BLaER1 (cell line): ENCODE results near the gene PHLPP1.

ENCODE experiments used
- H3K27ac ChIP-seq: shearing (Covaris generic); formaldehyde crosslinking; 2 replicates; pipeline ENCODE4 v1.8.1; 2022
- H3K27me3 ChIP-seq: shearing (Covaris generic); formaldehyde crosslinking; 2 replicates; pipeline ENCODE4 v1.8.1; 2022
- H3K36me3 ChIP-seq: shearing (Covaris generic); formaldehyde crosslinking; 2 replicates; pipeline ENCODE4 v1.8.1; 2022
- H3K4me1 ChIP-seq: shearing (Covaris generic); formaldehyde crosslinking; 2 replicates; pipeline ENCODE4 v1.8.1; 2022
- H3K4me2 ChIP-seq: shearing (Covaris generic); formaldehyde crosslinking; 2 replicates; pipeline ENCODE4 v1.8.1; 2022
- H3K4me3 ChIP-seq: shearing (Covaris generic); formaldehyde crosslinking; 2 replicates; pipeline ENCODE4 v1.8.1; 2022
- H3K9ac ChIP-seq: shearing (Covaris generic); formaldehyde crosslinking; 2 replicates; pipeline ENCODE4 v1.8.1; 2022
- H3K9me3 ChIP-seq: shearing (Covaris generic); formaldehyde crosslinking; 2 replicates; pipeline ENCODE4 v1.8.1; 2022
- H4K20me1 ChIP-seq: shearing (Covaris generic); formaldehyde crosslinking; 2 replicates; pipeline ENCODE4 v1.8.1; 2022
- Cebpa-rat ChIP-seq: shearing (Covaris generic); IDR thresholded peaks from 2 replicates; pipeline ENCODE4 v1.8.1; 2022

The PHLPP1 gene

DNA sequence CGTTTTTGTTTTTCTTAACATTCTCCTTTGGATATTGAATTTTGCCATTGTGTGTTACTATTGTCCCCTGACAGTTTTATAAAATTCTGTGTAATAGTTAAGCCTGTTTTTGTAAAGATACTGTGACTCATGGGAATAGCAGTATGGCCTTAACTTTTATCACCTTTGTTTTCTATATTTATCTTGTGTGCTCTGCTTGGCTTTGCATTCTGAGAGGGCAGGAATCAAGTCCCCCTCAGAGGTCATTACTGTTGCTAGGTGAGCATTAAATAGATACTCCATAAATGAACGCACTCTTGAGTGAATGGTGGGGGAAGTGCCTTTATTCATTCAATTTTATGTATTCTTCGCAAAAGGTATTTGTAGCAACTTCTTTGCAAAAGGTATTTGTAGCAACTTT, 160.0 kb downstream of the PHLPP1 start:
- Histone ChIP-seq H3K27me3 (no peaks in the 10 kb centered on the region), H3K27ac (no peak overlapping the region), H3K4me1 (no peaks in the 10 kb centered on the region), H4K20me1 (0 out of 2 replicates have a peak, but pooled peaks cover 22% of the 10 kb centered on the region), H3K9ac (no peak overlapping the region), H3K4me3 (no peak overlapping the region), H3K36me3 (peaks cover 32% of the 10 kb centered on the region), H3K9me3 (no peaks in the 10 kb centered on the region), H3K4me2 (no peak overlapping the region)
- no peak for TF ChIP-seq Cebpa-rat

DNA sequence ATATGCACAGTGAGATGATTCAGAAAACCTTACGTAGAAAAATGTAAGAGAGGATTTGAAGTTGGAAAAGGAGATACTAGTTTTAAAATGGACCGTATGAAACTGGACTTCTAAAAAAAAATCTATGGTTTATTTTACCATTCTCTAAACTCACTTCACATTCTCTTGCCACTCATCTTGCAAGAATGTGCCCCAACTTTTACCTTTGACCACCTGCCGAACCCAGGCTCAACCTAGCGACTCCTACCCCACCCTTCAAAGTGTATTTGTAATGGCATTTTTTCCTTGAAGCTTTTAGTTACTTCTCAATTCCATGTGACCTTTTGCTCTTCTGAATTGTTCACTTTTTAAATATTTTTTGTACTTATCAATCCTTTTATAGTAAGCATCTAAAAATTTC, 160.8 kb downstream of the PHLPP1 start:
- H3K4me2 ChIP-seq = no peak overlapping the region
- 0 out of 2 replicates have a peak, but pooled peaks cover 22% of the 10 kb centered on the region for H4K20me1 ChIP-seq
- no peak overlapping the region for H3K9ac ChIP-seq

DNA sequence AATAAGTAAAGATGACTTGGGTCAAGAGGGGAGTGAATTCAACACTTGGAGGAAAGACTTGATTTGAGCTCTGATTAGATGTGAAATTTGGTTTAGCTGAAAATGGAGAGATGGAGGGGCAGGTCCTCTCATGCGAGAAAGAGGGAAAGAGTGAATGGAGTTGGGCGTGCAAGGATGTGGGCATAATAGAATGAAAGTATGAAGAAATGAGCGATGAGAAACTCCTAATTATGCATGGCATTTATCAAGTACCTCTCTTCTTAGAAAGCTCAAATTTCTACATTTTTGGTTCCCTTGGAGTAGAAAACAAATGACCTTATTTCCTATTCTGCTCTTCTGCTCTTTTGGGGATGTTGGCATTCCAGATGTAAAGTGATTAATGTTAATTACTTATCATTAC, 161.5 kb downstream of the PHLPP1 start:
- H3K4me1 ChIP-seq = no peaks in the 10 kb centered on the region
- no peak overlapping the region for H3K27ac ChIP-seq
- no peak for TF ChIP-seq Cebpa-rat
- H3K9ac ChIP-seq = no peak overlapping the region
- H3K4me2 ChIP-seq = no peak overlapping the region
- no peaks in the 10 kb centered on the region for H3K27me3 ChIP-seq
- H3K9me3 ChIP-seq = no peaks in the 10 kb centered on the region
- H4K20me1 ChIP-seq = 0 out of 2 replicates have a peak, but pooled peaks cover 22% of the 10 kb centered on the region
- H3K4me3 ChIP-seq = no peak overlapping the region
- peaks cover 34% of the 10 kb centered on the region for H3K36me3 ChIP-seq

More for the DNA sequence above, 160.8 kb downstream of the PHLPP1 start:
- no peak overlapping the region for H3K27ac ChIP-seq
- no peaks in the 10 kb centered on the region for H3K9me3 ChIP-seq
- H3K4me3 ChIP-seq = no peak overlapping the region
- H3K4me1 ChIP-seq = no peaks in the 10 kb centered on the region
- H3K36me3 ChIP-seq = peaks cover 36% of the 10 kb centered on the region
- H3K27me3 ChIP-seq = no peaks in the 10 kb centered on the region
- no peak for TF ChIP-seq Cebpa-rat

DNA sequence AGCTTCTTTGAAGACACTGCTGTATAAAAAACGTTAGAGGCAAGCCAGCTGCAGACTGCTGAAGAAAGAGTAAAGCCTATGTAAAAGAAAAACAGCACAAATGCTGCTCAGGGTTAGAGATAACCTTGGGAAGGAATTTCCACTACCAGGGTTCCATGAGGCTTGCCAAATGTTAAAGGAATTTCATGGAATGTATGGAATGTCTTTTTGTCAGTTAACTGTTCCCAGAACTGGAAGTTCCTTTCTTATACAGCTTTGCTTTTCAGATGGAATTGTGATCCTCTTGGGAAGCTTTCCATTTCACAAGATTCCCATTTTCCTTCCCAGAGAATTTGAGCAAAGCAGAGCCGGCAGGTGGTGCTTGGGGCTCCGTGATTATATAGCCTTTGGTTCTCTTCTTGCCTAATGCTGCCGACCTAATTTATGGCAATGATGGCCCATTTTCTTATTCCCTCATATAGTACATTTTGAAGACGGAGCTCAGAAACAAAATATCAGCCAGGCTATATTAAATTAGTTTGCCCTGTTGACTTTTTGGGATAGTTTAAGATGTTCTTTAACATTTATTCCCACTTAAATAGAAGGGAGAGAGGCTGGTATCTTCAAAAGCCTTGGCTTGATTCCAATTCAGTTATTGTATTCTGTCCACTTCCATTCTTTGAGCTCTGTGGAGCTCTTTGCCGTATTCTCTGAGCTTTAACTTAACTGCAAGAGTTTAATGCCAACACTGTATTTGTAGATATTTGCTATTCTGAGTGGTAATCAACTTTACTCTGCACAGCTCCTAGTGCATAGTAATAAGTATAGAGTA, 162.3 kb downstream of the PHLPP1 start:
- no peak overlapping the region for H3K9ac ChIP-seq
- H3K27ac ChIP-seq = no peak overlapping the region
- no peaks in the 10 kb centered on the region for H3K4me1 ChIP-seq
- no peak for TF ChIP-seq Cebpa-rat
- no peaks in the 10 kb centered on the region for H3K27me3 ChIP-seq
- H3K4me3 ChIP-seq = no peak overlapping the region
- H3K4me2 ChIP-seq = no peak overlapping the region
- no peaks in the 10 kb centered on the region for H3K9me3 ChIP-seq
- H4K20me1 ChIP-seq = 0 out of 2 replicates have a peak, but pooled peaks cover 22% of the 10 kb centered on the region
- H3K36me3 ChIP-seq = peaks cover 35% of the 10 kb centered on the region

DNA sequence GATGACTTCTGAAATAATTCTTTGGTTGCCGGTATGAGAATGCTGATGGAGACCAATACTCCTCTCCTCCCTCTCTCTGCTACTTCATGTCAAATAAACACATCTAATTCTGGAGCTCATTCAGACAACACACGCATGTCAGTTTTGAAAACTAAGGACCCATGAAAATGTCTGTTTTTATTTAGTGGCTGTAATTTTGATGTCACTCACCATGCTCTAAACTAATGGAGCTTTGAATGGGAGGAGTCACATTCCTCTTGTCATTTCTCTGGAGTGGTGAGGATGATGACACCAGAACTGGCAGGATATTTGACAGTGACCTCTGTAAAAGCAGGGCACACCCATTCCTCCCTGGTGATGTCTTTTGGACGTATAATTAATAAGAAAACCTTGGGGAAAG, 163.0 kb downstream of the PHLPP1 start:
- no peak for TF ChIP-seq Cebpa-rat
- H3K9ac ChIP-seq = no peak overlapping the region
- H3K4me2 ChIP-seq = no peak overlapping the region
- no peaks in the 10 kb centered on the region for H3K4me1 ChIP-seq
- H3K4me3 ChIP-seq = no peak overlapping the region
- no peaks in the 10 kb centered on the region for H3K9me3 ChIP-seq
- H3K36me3 ChIP-seq = peaks cover 35% of the 10 kb centered on the region
- H4K20me1 ChIP-seq = 0 out of 2 replicates have a peak, but pooled peaks cover 22% of the 10 kb centered on the region
- no peak overlapping the region for H3K27ac ChIP-seq
- no peaks in the 10 kb centered on the region for H3K27me3 ChIP-seq

DNA sequence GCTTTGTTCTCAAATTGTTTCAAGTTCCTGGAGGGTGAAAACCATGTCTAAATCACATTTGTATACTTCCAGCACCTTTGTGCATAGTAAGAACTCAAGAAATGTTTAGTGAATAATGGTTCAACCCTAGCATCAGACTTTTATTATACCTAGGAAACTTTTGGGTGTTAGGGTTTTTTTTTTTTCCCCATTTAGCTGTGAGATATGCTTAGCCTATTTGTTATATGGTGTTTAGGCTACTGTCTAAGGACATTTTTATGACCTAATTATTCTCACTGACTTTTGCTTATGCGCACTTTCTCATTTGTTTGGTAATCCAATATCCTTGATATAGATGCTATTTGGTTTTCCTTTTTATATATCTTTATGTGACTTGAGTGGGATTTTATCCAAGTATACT, 164.7 kb downstream of the PHLPP1 start:
- H3K9ac ChIP-seq = no peak overlapping the region
- H3K27ac ChIP-seq = no peak overlapping the region
- H3K4me2 ChIP-seq = no peak overlapping the region
- no peak for TF ChIP-seq Cebpa-rat
- no peaks in the 10 kb centered on the region for H3K9me3 ChIP-seq
- H3K36me3 ChIP-seq = peaks cover 23% of the 10 kb centered on the region
- no peak overlapping the region for H3K4me3 ChIP-seq
- H3K4me1 ChIP-seq = no peaks in the 10 kb centered on the region
- H3K27me3 ChIP-seq = no peaks in the 10 kb centered on the region
- 0 out of 2 replicates have a peak, but pooled peaks cover 21% of the 10 kb centered on the region for H4K20me1 ChIP-seq

DNA sequence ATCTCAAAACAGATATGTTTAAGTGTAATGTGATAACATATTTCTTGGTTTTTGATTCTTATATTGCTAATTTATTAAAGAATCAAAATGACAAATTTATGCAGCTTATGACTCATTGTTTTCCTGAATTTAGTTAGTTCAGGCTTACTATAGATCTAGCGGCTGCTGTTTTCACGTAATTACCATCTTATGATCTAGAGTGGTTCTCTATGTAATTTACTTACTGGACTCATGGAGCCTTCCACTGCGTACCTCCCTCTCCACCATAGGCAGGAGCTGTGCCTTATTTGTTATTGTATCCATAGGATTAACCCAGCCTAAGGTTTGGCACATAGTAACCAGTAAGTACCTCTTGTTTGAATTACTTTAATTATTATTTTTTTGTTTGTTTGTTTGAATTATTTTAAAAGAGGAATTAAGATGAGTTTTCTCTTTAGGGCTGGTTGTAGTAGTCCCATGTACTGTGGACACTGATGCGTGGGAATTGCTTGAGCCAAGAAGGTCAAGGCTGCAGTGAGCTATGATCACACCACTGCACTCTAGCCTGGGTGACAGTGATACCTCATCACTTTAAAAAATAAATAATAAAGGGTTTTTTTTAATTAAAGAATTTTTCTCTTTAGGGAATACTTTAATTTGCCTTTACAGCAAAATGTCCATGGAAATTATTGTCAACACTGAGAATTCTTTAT, 165.5 kb downstream of the PHLPP1 start:
- no peak overlapping the region for H3K27ac ChIP-seq
- no peak overlapping the region for H3K4me3 ChIP-seq
- H3K4me1 ChIP-seq = no peaks in the 10 kb centered on the region
- H4K20me1 ChIP-seq = 0 out of 2 replicates have a peak, but pooled peaks cover 15% of the 10 kb centered on the region
- no peak overlapping the region for H3K4me2 ChIP-seq
- H3K27me3 ChIP-seq = no peaks in the 10 kb centered on the region
- TF ChIP-seq Cebpa-rat = no peak
- no peaks in the 10 kb centered on the region for H3K9me3 ChIP-seq
- H3K9ac ChIP-seq = no peak overlapping the region
- peaks cover 24% of the 10 kb centered on the region for H3K36me3 ChIP-seq

DNA sequence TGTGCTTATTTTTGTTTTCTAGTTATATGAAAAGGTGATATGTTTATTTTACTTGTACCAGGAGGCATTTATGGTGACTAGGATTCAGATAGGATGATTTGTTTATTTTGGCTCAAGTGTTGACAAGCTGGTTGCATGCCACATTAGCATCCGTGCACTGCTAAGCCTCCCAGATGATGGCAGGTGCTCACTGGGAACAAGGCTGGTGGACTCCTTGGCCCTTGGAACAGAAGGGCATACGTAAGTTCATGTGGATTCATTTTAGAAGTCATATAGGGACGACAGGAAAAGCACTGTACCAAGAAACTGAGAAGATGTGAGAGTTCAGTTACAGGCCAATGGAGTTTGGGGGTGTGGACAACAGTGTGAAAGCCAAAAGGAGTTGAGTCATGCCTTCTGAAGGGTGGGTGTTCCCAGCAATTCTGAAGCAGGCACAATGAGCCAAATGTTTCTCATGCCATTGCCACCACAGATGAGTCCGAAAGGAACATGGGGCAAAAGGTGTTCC, 166.2 kb downstream of the PHLPP1 start:
- H3K4me3 ChIP-seq = no peak overlapping the region
- no peaks in the 10 kb centered on the region for H3K4me1 ChIP-seq
- H3K27ac ChIP-seq = no peak overlapping the region
- H3K9me3 ChIP-seq = no peaks in the 10 kb centered on the region
- no peak overlapping the region for H3K9ac ChIP-seq
- no peak for TF ChIP-seq Cebpa-rat
- no peaks in the 10 kb centered on the region for H3K27me3 ChIP-seq
- 0 out of 2 replicates have a peak, but pooled peaks cover 14% of the 10 kb centered on the region for H4K20me1 ChIP-seq
- peaks cover 28% of the 10 kb centered on the region for H3K36me3 ChIP-seq
- no peak overlapping the region for H3K4me2 ChIP-seq

DNA sequence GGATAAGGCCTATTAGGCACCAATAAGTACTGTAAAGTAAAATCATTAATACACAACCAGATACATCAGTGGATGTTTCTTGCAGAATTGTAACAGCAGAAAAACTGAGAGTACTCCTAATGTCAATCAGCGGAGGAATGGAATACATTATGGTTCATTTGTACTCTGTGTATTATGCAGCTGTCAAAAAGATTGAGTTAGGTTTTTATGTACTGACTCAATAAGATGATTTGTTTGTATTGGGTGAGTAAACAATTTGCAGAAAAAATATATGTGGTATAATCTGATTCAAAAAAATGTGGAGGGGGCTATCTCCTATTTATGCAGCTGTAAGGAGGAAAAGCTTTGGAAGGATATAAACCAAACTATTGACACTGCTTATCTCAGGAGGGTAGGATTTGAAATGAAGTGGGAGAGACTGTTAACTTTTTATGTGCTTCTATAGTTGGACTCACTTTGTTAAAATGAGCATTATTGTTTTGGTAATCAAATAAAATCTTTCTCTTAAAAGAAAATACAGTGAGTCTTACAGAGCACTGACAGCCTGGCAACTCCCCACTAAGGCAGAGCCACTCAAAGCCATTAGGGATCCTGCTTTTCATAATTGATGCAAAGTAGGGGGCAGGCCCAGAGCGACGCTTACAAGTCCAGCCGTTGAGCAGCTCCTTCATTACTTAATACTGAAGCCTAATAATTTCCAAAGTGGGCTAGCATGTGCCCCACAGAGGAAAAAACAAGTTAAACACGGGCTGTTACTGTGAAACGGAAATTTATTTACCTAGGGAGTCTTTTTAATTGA, 168.8 kb downstream of the PHLPP1 start:
- Histone ChIP-seq H3K4me3 (no peak overlapping the region), H3K9me3 (no peaks in the 10 kb centered on the region), H3K27ac (no peak overlapping the region), H3K9ac (no peak overlapping the region), H3K36me3 (peaks cover 35% of the 10 kb centered on the region), H4K20me1 (0 out of 2 replicates have a peak, but pooled peaks cover 4% of the 10 kb centered on the region), H3K27me3 (no peaks in the 10 kb centered on the region), H3K4me1 (no peaks in the 10 kb centered on the region), H3K4me2 (no peak overlapping the region)
- no peak for TF ChIP-seq Cebpa-rat
